Endothelial cell of umbilical vein (primary cell): ENCODE measurements around the gene DIDO1. TPM values are rescaled to one million over a fixed set of nuclear protein-coding genes. Genes with fewer than 3 reads are reported as not detected.

Experiments
- BruUV-seq: library from RNA; stranded (reverse); fragments of 400-500 nt; replicated peaks from 2 replicates; lab custom pipeline; 2021; lab: Mats Ljungman, UMichigan
- CTCF ChIA-PET: fragments of 300-600, 350-600 bp; sonication (Branson Sonifier 250); formaldehyde crosslinking; loops from one replicate; lab custom pipeline; 2021; ENCODE audit warnings: antibody characterized with exemption, inconsistent platforms; lab: Charles Lee
- POLR2A ChIA-PET: fragments of 300-600, 350-600 bp; sonication (Branson Sonifier 250); formaldehyde crosslinking; loops from one replicate; lab custom pipeline; 2021; ENCODE audit warnings: antibody characterized with exemption, inconsistent platforms; lab: Charles Lee
- DNase-seq: peaks from one replicate; pipeline ENCODE4 v3.0.0-alpha.2; 2011; ENCODE audit warnings: low read depth, low spot score
- FAIRE-seq: peaks from 2 replicates; lab custom pipeline; 2011; peaks lifted over from hg19 to GRCh38; lab: Jason Lieb, UNC
- H2AFZ ChIP-seq: 2 replicates; pipeline ENCODE4 v1.6.0; 2012; ENCODE audit warnings: low read depth, low read length, control low read depth, inconsistent platforms
- H3K27ac ChIP-seq: 2 replicates; pipeline ENCODE4 v1.5.1; 2011; ENCODE audit warnings: low read depth, mild to moderate bottlenecking, control low read depth, low read length, moderate library complexity; ENCODE audit not compliant: insufficient read depth
- H3K27me3 ChIP-seq, 2 experiments: 2 replicates each; pipeline versions ENCODE4 v1.6.0 to v1.6.1; 2011; ENCODE audit warnings: low read length in 2 of 2, mixed read lengths in 1 of 2; ENCODE audit not compliant: control insufficient read depth in 2 of 2, insufficient read depth in 2 of 2
- H3K36me3 ChIP-seq, 2 experiments: 2 replicates in 1 of 2; 3 replicates in 1 of 2; pipeline ENCODE4 v1.5.1; 2011; ENCODE audit warnings: low read length in 2 of 2, mild to moderate bottlenecking in 1 of 2, moderate library complexity in 1 of 2; ENCODE audit not compliant: control insufficient read depth in 2 of 2, insufficient read depth in 2 of 2; ENCODE audit errors: extremely low read depth in 1 of 2
- H3K4me1 ChIP-seq: 3 replicates; pipeline ENCODE4 v1.5.1; 2011; ENCODE audit warnings: mild to moderate bottlenecking, low read length; ENCODE audit not compliant: control insufficient read depth, insufficient read depth; ENCODE audit errors: extremely low read depth
- H3K4me2 ChIP-seq: 2 replicates; pipeline ENCODE4 v1.6.1; 2011; ENCODE audit warnings: low read length, control low read depth, mixed read lengths; ENCODE audit not compliant: insufficient read depth
- H3K4me3 ChIP-seq, 3 experiments: fragments of 200-600 bp in 1 of 3; sonication (generic), shearing (Covaris generic) in 1 of 3; replicated peaks in 1 of 3; 2 replicates each; pipeline ENCODE4 v1.5.1; 2011 to 2016; ENCODE audit warnings: control low read depth in 3 of 3, low read length in 3 of 3, mild to moderate bottlenecking in 2 of 3, inconsistent platforms in 1 of 3, low read depth in 1 of 3, moderate library complexity in 1 of 3; ENCODE audit not compliant: insufficient read depth in 1 of 3
- H3K79me2 ChIP-seq: 2 replicates; pipeline ENCODE4 v1.6.0; 2012; ENCODE audit warnings: low read length, inconsistent platforms; ENCODE audit not compliant: control insufficient read depth, insufficient read depth
- H3K9ac ChIP-seq: replicated peaks from 2 replicates; pipeline ENCODE3; 2011; ENCODE audit warnings: low read length, control low read depth; ENCODE audit not compliant: insufficient read depth; ENCODE audit errors: extremely low read depth
- H3K9me1 ChIP-seq: replicated peaks from 3 replicates; pipeline ENCODE4 v1.6.0; 2011; ENCODE audit warnings: mild to moderate bottlenecking, low read length; ENCODE audit not compliant: control insufficient read depth, insufficient read depth; ENCODE audit errors: extremely low read depth
- H3K9me3 ChIP-seq: replicated peaks from 2 replicates; pipeline ENCODE4 v1.5.1; 2012; ENCODE audit warnings: low read length, inconsistent platforms; ENCODE audit not compliant: control insufficient read depth, insufficient read depth
- H4K20me1 ChIP-seq: replicated peaks from 2 replicates; pipeline ENCODE3; 2011; ENCODE audit warnings: mild to moderate bottlenecking, low read length; ENCODE audit not compliant: control insufficient read depth, insufficient read depth; ENCODE audit errors: extremely low read depth
- CTCF ChIP-seq, 2 donors: IDR thresholded peaks; 1 replicate in 1 of 2; 2 replicates in 1 of 2; pipeline ENCODE4 v1.5.1; 2011; ENCODE audit warnings: low read length in 2 of 2, mild to moderate bottlenecking in 2 of 2, moderate library complexity in 2 of 2, control low read depth in 1 of 2, inconsistent platforms in 1 of 2, low read depth in 1 of 2; ENCODE audit not compliant: insufficient read depth in 1 of 2; ENCODE audit errors: extremely low read depth in 1 of 2
- EZH2 ChIP-seq: IDR thresholded peaks from 2 replicates; pipeline ENCODE4 v1.6.1; 2012; ENCODE audit warnings: borderline replicate concordance, low read depth, mild to moderate bottlenecking, moderate library complexity, low read length, inconsistent platforms; ENCODE audit not compliant: severe bottlenecking
- FOS ChIP-seq: IDR thresholded peaks from 2 replicates; pipeline ENCODE4 v1.6.1; 2011; ENCODE audit warnings: mild to moderate bottlenecking, low read length, moderate library complexity, borderline replicate concordance; ENCODE audit not compliant: insufficient read depth
- GATA2 ChIP-seq: IDR thresholded peaks from 2 replicates; pipeline ENCODE4 v1.7.0; 2011; ENCODE audit warnings: low read depth, mild to moderate bottlenecking, moderate library complexity, mixed read lengths, low read length; ENCODE audit not compliant: insufficient read length, insufficient read depth
- JUN ChIP-seq: IDR thresholded peaks from 2 replicates; pipeline ENCODE4 v1.6.1; 2011; ENCODE audit warnings: borderline replicate concordance, low read depth; ENCODE audit not compliant: insufficient read length, insufficient read depth
- MYC ChIP-seq: IDR thresholded peaks from one replicate; pipeline ENCODE4 v1.6.1; 2011; ENCODE audit warnings: mild to moderate bottlenecking, low read depth, low read length
- POLR2A ChIP-seq: IDR thresholded peaks from 2 replicates; pipeline ENCODE4 v1.6.1; 2012; ENCODE audit warnings: low read depth, mild to moderate bottlenecking, control low read depth, low read length
- POLR2AphosphoS5 ChIP-seq: IDR thresholded peaks from 2 replicates; pipeline ENCODE4 v1.6.1; 2012; ENCODE audit warnings: low read depth, mild to moderate bottlenecking, control low read depth, low read length, moderate library complexity; ENCODE audit not compliant: insufficient read depth
- dilution Hi-C: fragments of 300-500 bp; cut with MboI; formaldehyde crosslinking; loops from one replicate; pipeline ENCODE4 v1.15.0; 2019; ENCODE audit warnings: low sequenced_read_pairs; ENCODE audit not compliant: extremely low pct_ligation_motif_present
- intact Hi-C: fragments of 100-400 bp; cut with micrococcal nuclease; formaldehyde crosslinking; loops from one replicate; pipeline ENCODE4 v1.10.0; 2022
- polyA plus RNA-seq, 4 experiments: library from polyadenylated mRNA; depleted of rRNA in 3 of 4; stranded (reverse) in 3 of 4; unstranded in 1 of 4; fragments of >200 nt; gene quantifications; 2 replicates each; pipeline versions ENCODE4 v1.2.1 to v1.2.3, GENCODE V29; 2011 to 2012; ENCODE audit warnings: missing spikeins in 1 of 4
- total RNA-seq: library from RNA; stranded (reverse); gene quantifications from 2 replicates; pipeline ENCODE4 v1.2.3, GENCODE V29; 2021
- TF ChIP-seq, protein P1 (sequence below): IDR thresholded peaks from 2 replicates; pipeline ENCODE4 v1.6.1; 2011; ENCODE audit not compliant: insufficient read depth, insufficient read length

Gene DIDO1
- total and polyA plus RNA-seq, 2 donors (not counting 3 experiments of a cell fraction or from before 2014, with no cell fraction given): 22.1 to 51.2 TPM

GRCh38 chr20:62887152-62887859, 39.0 kb downstream of the DIDO1 start:
- no peak overlapping the region for H3K4me2 ChIP-seq
- intact Hi-C loops (no loop called here), dilution Hi-C loops (no loop called here)
- H3K9ac ChIP-seq: no peak overlapping the region
- FAIRE-seq: no peak
- TF ChIP-seq, protein P1, sequence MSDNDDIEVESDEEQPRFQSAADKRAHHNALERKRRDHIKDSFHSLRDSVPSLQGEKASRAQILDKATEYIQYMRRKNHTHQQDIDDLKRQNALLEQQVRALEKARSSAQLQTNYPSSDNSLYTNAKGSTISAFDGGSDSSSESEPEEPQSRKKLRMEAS: no peak
- TF ChIP-seq FOS (no peak), CTCF (IDR thresholded peaks at IDR 0.05; ENCODE audit: extremely low read depth in 1 of 2, insufficient read depth in 1 of 2, low read depth in 1 of 2, low read length in 2 of 2) (no peak), JUN (no peak), POLR2A (no peak), GATA2 (no peak), MYC (no peak), POLR2AphosphoS5 (no peak), EZH2 (no peak)
- H3K27me3 ChIP-seq: no peaks in the 10 kb centered on the region
- no peaks in the 10 kb centered on the region for H4K20me1 ChIP-seq
- ChIA-PET POLR2A (no interaction called here), CTCF (interaction anchor here (0.6 to 4.7 kb wide), 5 partner anchors 10 to 65 kb away, joined by 3 to 30 read pairs (median 4); no protein-coding TSS in a partner anchor)
- DNase-seq: peak; percentile 23
- BruUV-seq: no TSS peak
- H3K79me2 ChIP-seq: no peaks in the 10 kb centered on the region
- H3K9me3 ChIP-seq: no peaks in the 10 kb centered on the region
- no peak overlapping the region for H2AFZ ChIP-seq
- no peaks in the 10 kb centered on the region for H3K4me1 ChIP-seq
- no peak overlapping the region for H3K27ac ChIP-seq
- H3K4me3 ChIP-seq: no peak overlapping the region
- H3K36me3 ChIP-seq: peaks cover 20 to 45% of the 10 kb centered on the region in 2 experiments
- no peaks in the 10 kb centered on the region for H3K9me1 ChIP-seq
